A549 (cell line): Measurements from ENCODE around the gene GYS2. TPM values are rescaled to one million over a fixed set of nuclear protein-coding genes. Genes with fewer than 3 reads are reported as not detected.

Experiments
- polyA plus RNA-seq, 4 experiments: library from polyadenylated mRNA; depleted of rRNA in 3 of 4; stranded (reverse); fragments of >200 nt; fragmentation: RNase III in 1 of 4; extraction: RNeasy Plus Mini Kit Qiagen cat#74134 plus additional on column Dnase treatment in 1 of 4; gene quantifications; 2 replicates in 3 of 4; 3 replicates in 1 of 4; pipeline ENCODE4 v1.2.3, GENCODE V29; 2011 to 2017

Gene GYS2
- polyA plus RNA-seq, 2 of the 4 experiments (the other 2 are of a cell fraction), result 0.19 TPM; not detected in 1

Other genes with a start within 250 kb of the GYS2 start
- not detected in 2 replicates for gene IAPP, start 231.9 kb downstream of the GYS2 start, polyA plus RNA-seq (2011; rRNA removed)
- 0.09 TPM in 1 of 3 replicates, not detected in the others for gene IAPP, start 231.9 kb downstream of the GYS2 start, polyA plus RNA-seq (2017; fragmentation: RNase III; extraction: RNeasy Plus Mini Kit Qiagen cat#74134 plus additional on column Dnase treatment)
- gene PYROXD1, start 167.2 kb downstream of the GYS2 start, polyA plus RNA-seq (2011; rRNA removed), result 14.4 and 22.9 TPM in 2 replicates
- 6.7 to 7.8 TPM (median 7.0 TPM) in 3 replicates for gene PYROXD1, start 167.2 kb downstream of the GYS2 start, polyA plus RNA-seq (2017; fragmentation: RNase III; extraction: RNeasy Plus Mini Kit Qiagen cat#74134 plus additional on column Dnase treatment)
- 56.7 and 84.2 TPM in 2 replicates for gene RECQL, start 103.2 kb downstream of the GYS2 start, polyA plus RNA-seq (2011; rRNA removed)
- 76.5 to 79.5 TPM (median 77.0 TPM) in 3 replicates for gene RECQL, start 103.2 kb downstream of the GYS2 start, polyA plus RNA-seq (2017; fragmentation: RNase III; extraction: RNeasy Plus Mini Kit Qiagen cat#74134 plus additional on column Dnase treatment)
- 62.3 and 73.4 TPM in 2 replicates for gene GOLT1B, start 103.1 kb downstream of the GYS2 start, polyA plus RNA-seq (2011; rRNA removed)
- 80.4 to 107 TPM (median 95.4 TPM) in 3 replicates for gene GOLT1B, start 103.1 kb downstream of the GYS2 start, polyA plus RNA-seq (2017; fragmentation: RNase III; extraction: RNeasy Plus Mini Kit Qiagen cat#74134 plus additional on column Dnase treatment)
- 34.4 and 39.8 TPM in 2 replicates for gene SPX, start 78.6 kb downstream of the GYS2 start, polyA plus RNA-seq (2011; rRNA removed)
- 2.7 to 3.2 TPM (median 2.9 TPM) in 3 replicates for gene SPX, start 78.6 kb downstream of the GYS2 start, polyA plus RNA-seq (2017; fragmentation: RNase III; extraction: RNeasy Plus Mini Kit Qiagen cat#74134 plus additional on column Dnase treatment)
- 1,881 and 2,260 TPM in 2 replicates for gene LDHB, start 53.0 kb upstream of the GYS2 start, polyA plus RNA-seq (2011; rRNA removed)
- 1,745 to 1,852 TPM (median 1,788 TPM) in 3 replicates for gene LDHB, start 53.0 kb upstream of the GYS2 start, polyA plus RNA-seq (2017; fragmentation: RNase III; extraction: RNeasy Plus Mini Kit Qiagen cat#74134 plus additional on column Dnase treatment)
- gene KCNJ8, start 169.9 kb upstream of the GYS2 start, polyA plus RNA-seq (2011; rRNA removed), result 0.67 and 0.73 TPM in 2 replicates
- 0.60 to 0.79 TPM (median 0.68 TPM) in 3 replicates for gene KCNJ8, start 169.9 kb upstream of the GYS2 start, polyA plus RNA-seq (2017; fragmentation: RNase III; extraction: RNeasy Plus Mini Kit Qiagen cat#74134 plus additional on column Dnase treatment)